Colonic mucosa (tissue), 4 donors: Measurements from ENCODE around the gene CAMK1D. TPM values are rescaled to one million over a fixed set of nuclear protein-coding genes. Genes with fewer than 3 reads are reported as not detected.

Source experiments
- DNase-seq: peaks from one replicate; pipeline ENCODE4 v3.0.0-alpha.2; 2020
- H3K27ac ChIP-seq: fragments of 200-600 bp; one replicate; pipeline ENCODE4 v1.8.0; 2021
- H3K27me3 ChIP-seq: fragments of 200-600 bp; one replicate; pipeline ENCODE4 v1.8.0; 2021
- H3K36me3 ChIP-seq: fragments of 200-600 bp; one replicate; pipeline ENCODE4 v1.8.0; 2021
- H3K4me1 ChIP-seq: fragments of 200-600 bp; one replicate; pipeline ENCODE4 v1.8.0; 2021; ENCODE audit warnings: mild to moderate bottlenecking
- H3K4me3 ChIP-seq: fragments of 200-600 bp; one replicate; pipeline ENCODE4 v1.8.0; 2021
- H3K9ac ChIP-seq, 2 donors: one replicate each; pipeline ENCODE4 v1.7.0; 2013; ENCODE audit warnings: control low read depth in 2 of 2, low read depth in 2 of 2, low read length in 2 of 2
- H3K9me3 ChIP-seq: fragments of 200-600 bp; one replicate; pipeline ENCODE4 v1.8.0; 2021
- CTCF ChIP-seq: fragments of 200-600 bp; IDR thresholded peaks from one replicate; pipeline ENCODE4 v1.8.0; 2022; ENCODE audit warnings: antibody characterized with exemption, mild to moderate bottlenecking
- intact Hi-C: fragments of 100-400 bp; cut with DNase I; formaldehyde crosslinking; loops from one replicate; pipeline ENCODE4 v1.14.1; 2022
- microRNA-seq: library from miRNA; unstranded; fragments of <30 nt; microRNA quantifications from one replicate; pipeline ENCODE4, GENCODE V29; 2019
- total RNA-seq, 2 donors: library from RNA; stranded (reverse); fragmentation: NEBNext Ultra II Directional in 1 of 2; extraction: Animal tissue kit (Norgen Biotek cat#: 25700) in 1 of 2; gene quantifications; one replicate each; pipeline ENCODE4 v1.2.1, GENCODE V29; 2021
- donor health status: healthy.
- donor health status: DM: no; HTN: no; CAD: no.
- donor health status: DM: no; HTN: no; CAD: no.

The CAMK1D gene
- total RNA-seq, 2 donors from 2014 or later: 21.3 to 29.7 TPM

GRCh38 chr10:12877150-12877549 is 527.8 kb downstream of the CAMK1D start:
- intact Hi-C loops: no loop called here
- no peak overlapping the region for H3K9ac ChIP-seq

GRCh38 chr10:12880423-12880822 is 531.1 kb downstream of the CAMK1D start:
- Histone ChIP-seq H3K36me3 (no peaks in the 10 kb centered on the region), H3K4me3 (no peak overlapping the region), H3K4me1 (no peaks in the 10 kb centered on the region), H3K9me3 (no peaks in the 10 kb centered on the region), H3K9ac (no peak overlapping the region), H3K27ac (no peak overlapping the region), H3K27me3 (no peaks in the 10 kb centered on the region)
- TF ChIP-seq CTCF: no peak
- no peak for DNase-seq
- intact Hi-C loops: no loop called here

More at GRCh38 chr10:12877150-12877549, 527.8 kb downstream of the CAMK1D start:
- no peaks in the 10 kb centered on the region for H3K36me3 ChIP-seq
- H3K27ac ChIP-seq: no peak overlapping the region
- no peaks in the 10 kb centered on the region for H3K4me1 ChIP-seq
- H3K27me3 ChIP-seq: no peaks in the 10 kb centered on the region
- no peak for DNase-seq
- no peaks in the 10 kb centered on the region for H3K9me3 ChIP-seq
- TF ChIP-seq CTCF: no peak
- H3K4me3 ChIP-seq: no peak overlapping the region

GRCh38 chr10:12884851-12885250 is 535.5 kb downstream of the CAMK1D start:
- no peak for TF ChIP-seq CTCF
- Histone ChIP-seq H3K4me1 (no peaks in the 10 kb centered on the region), H3K4me3 (no peak overlapping the region), H3K36me3 (no peaks in the 10 kb centered on the region), H3K9me3 (no peaks in the 10 kb centered on the region), H3K27ac (no peak overlapping the region), H3K9ac (no peak overlapping the region), H3K27me3 (no peaks in the 10 kb centered on the region)
- intact Hi-C loops: no loop called here
- no peak for DNase-seq

Small RNAs within 50 kb of the gene (microRNA-seq; reads per million reads assigned to microRNA genes)
- gene MIR4480: not detected
- gene MIR4481: not detected
- not detected for gene MIR548Q

Other genes starting within 250 kb of the CAMK1D start
- gene SEC61A2, start 219.9 kb upstream of the CAMK1D start, total RNA-seq: 1 to 10 TPM; 4.6 TPM
- 10 to 100 TPM; 41.4 to 89.0 TPM for gene NUDT5, start 153.7 kb upstream of the CAMK1D start, total RNA-seq
- gene CDC123, start 153.4 kb upstream of the CAMK1D start, total RNA-seq: 10 to 100 TPM; 47.9 to 84.5 TPM